GM18909 (cell line): ENCODE measurements around the gene AP3B1.

Experiments
- ATAC-seq: cut with Tn5 transposase; IDR thresholded peaks from one replicate; pipeline ENCODE4 v1.9.1; 2021; ENCODE audit warnings: mild to moderate bottlenecking; ENCODE audit not compliant: unreplicated experiment, poor library complexity

Gene AP3B1

DNA sequence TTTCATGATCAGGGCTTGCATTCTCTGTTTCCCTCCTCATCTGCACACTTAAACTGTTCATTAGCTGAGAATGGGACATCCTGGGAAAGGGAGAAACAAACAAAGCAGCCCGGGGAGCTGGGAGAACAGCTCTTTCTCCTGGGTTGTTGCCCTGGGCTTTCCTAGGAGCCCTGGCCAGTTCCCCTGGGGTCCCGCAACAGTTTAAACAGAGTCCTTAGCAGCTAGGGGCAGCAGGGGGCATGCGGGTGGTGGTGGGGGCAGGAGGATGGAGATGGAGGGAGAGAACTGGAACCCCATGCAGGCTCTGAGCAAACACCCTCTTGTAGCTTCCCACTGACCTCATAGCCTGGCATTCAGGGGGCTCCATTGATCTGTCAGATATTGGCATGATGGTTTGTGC, 309.3 kb downstream of the AP3B1 start:
- ATAC-seq: no peak

DNA sequence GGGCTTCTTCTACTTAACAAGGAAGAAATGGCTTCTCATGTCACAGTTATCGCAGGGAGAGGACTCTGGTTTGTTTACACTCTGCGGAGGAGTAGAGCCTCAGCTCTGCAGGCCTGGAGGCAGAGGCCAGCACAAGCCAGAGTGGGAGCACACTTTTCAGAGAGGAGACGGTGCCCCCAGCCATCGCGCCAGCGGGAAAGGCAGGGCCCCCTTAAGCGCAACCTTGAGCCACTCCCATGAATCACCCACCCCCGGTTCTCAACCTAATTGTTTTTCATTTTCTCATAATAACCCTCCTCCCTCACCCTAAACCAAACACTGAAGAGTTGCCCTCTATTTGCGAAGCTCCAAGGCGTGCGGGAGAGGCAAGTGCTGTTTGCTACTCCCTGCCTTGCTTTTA, 309.9 kb downstream of the AP3B1 start:
- no peak for ATAC-seq

DNA sequence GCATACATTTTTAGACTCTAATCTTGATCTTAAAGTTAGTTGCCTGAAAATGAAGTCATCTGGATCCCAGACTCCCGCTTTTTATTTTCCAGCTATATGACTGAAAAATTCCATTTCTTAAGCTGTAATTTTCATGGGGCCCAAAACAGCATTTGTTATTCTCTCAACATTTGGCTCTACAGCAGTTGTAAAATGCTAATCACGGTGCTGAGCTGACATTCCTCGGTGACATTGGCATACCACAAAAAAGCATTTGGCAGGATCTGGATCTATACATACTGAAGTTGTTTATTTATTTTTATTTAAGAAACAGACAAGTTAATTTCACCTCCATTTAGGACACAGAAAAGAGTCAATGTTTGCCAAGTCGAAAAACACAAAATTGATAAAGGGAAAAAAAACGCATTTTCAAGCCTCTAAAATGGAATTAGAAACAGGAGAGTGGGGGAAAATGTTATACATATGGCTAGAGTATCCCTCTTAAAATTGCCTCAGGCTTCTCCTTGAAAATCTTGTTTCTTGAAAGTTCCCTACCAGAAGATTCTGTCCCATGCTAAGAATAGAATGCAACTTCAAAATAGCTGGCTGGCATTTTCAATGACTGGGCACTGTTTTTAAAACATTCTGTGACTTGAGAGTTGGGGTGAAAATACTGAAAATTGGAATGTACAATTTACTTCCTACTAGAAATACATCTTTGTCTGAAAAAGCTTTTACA, 310.9 kb downstream of the AP3B1 start:
- no peak for ATAC-seq

DNA sequence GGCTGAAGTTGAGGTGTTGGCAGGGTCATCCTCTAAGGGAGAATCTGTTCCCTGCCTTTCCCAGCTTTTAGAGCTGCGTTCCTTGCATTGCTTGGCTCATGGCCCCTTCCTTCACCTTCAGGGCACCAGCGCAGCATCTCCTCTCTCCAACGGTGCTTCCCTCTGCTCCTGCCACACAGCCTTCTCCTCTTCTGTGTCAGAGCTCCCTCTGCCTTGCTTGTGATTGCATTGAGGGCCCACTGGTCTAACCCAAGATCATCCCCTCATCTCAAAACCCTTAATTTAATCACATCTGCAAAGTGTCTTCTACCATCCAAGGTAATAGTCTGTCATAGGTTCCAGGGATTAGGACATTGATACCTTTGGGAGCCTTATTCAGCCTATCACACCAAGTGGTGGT, 312.7 kb downstream of the AP3B1 start:
- no peak for ATAC-seq

DNA sequence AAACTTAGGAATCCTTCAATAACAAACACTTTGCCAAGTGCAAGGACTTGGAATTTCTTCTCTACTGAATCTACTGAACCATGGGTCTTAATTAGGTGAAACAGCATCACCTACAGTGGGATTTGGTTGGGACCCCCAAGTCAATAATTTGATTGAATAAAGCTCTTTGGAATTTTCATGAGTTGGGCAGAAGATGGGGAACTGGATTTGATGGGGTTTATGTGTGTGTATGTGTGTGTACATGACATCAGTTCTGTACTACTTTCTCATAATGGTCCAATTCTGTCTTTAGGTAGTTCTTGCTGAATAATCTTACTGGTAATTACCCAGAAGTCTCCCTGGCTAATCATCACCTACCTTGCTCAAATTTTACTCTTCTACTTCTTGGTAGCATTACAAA, 319.9 kb downstream of the AP3B1 start:
- ATAC-seq: no peak

DNA sequence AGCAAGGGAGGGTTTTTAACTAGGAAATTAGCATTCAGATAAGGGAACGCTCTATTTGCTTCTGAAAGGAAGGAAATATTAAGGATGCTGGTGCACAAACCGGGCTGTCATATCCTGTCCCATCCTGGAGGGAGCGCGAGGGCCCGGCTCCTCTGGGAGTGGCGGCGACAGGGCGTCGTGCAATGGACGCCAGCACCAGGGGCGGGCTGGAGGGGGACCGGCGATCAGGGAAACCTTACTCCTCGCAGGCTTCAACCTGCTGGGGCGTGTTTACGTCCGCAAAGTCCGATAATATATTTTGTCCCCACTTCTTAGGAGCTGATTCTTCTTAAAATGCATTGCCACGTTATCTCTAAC, 321.3 kb downstream of the AP3B1 start:
- ATAC-seq: no peak

DNA sequence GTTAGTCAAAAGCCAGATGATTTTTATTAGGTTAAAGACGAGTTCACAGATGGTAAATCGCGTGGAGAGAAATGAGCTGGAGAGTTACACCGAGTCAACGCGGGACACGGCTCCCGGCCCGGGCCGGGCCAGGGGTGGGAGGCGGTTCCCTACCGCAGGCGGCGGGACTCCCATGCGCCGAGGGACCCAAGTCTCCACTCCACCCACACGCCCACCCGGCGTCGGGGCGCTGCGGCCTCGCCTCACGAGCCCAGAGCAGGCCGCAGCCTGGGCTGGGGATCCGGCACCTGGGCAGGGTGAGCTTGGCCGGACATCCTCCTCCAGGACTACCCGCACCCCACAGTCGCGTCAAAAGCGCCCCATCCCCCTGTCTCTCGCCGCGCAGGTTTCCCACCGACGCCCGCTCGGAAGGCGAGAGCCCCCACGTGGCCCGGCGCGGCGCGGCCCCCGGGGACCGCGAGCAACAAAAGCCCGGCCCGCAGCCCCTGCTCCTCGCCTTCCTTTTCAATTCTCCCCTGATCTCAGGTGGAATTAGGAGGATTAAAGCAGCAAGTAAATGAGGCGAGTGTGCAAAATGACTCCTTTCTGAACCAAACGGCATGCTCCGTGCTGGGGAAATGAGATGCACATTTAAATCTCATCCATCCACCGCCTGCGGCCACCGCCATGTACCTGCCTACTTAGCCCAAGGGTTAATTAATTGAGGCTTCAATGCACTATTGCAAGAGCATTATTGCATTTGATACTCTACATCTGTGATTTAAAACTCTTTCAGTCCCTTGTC, 321.8 kb downstream of the AP3B1 start:
- peak; percentile 60 for ATAC-seq

DNA sequence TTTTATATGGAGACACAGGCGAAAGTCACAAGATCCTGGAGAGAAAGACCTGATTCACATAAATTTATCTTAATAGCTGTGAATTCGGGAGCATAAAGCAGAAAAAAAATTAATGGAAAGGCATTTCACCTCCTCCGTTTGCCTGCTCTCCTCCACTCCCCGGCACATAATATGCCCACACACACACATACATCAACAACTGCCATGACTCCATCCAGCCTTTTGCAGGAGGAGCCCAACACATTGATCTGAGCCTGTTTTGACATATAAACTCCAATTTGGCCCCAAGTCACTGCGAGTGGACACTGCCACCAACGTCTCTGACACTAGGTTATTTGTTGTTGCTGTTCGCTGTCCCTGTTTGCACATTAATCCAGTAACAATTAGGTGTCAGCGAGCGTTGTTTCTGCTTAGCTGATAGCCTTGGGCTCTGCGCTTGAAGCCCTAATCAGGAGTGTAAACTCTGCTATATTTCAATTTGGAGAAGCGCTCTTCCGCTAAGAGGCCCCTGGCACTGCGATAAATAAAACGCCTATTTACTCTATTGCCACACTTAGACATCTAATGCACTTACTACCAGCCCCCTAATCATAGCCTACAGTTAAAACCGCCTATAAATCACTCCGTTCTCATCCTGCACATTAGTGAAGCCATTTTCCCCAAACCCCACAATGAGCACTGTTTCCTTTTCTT, 322.6 kb downstream of the AP3B1 start:
- no peak for ATAC-seq

DNA sequence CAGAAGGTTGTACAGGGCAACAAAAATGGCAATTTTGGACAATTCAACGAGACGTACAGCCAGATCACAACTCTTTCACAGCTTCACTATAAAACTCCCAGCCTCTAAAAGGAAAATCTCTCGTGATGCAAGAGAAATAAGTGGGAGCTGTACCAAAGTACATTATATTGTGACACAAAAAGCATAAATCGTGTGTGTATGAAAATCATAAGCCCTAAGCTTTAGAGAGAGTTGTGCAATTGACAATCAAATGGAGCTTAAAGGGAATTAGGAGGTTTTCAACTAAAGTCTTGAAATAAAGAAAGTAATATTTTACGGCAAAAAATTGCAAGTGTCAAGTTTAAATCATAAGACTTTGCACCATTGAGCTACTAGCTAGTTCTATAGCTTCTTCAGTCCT, 323.6 kb downstream of the AP3B1 start:
- no peak for ATAC-seq

DNA sequence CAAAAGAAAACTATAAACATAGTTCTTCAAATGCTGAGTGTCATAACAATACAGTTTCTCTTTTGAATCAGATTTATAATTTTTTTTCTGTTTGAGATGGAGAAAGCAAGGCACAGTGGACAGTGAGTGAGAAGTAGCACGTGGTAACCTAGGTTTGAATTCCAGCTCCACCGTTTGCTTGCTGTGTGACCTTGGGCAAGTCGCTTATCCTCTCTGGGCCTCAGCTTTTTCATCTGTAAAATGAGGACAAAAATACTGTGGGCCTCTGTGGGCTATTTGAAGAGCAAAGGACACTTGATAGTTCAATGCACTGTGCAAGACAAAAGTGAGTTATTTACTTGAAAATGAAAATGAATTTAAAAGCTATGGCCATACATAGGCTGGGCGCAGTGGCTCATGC, 330.7 kb downstream of the AP3B1 start:
- no peak for ATAC-seq

DNA sequence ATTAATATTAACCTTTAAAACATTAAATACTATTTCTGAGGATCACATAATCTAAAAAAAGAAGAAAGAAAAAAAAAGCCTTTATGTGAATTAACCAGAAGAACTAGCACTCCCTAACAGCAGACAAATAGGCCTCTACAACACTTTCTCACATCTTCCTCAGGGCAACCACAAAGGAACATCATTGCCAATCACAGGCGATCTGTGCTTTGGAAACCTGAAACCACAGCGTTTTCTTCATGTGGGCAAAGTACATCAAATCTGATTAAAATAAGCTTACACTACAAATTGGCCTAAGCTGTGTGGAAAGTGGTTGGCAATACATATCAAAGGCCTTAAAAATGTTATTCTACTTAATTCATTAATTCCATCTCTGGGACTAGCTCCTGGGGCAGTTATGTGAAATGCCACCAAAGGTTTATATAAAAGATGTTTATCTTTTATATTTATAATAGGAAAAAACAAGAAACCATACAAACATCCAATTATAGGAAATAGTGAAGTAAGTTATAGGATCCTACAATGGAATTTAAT, 333.6 kb downstream of the AP3B1 start:
- ATAC-seq: no peak

DNA sequence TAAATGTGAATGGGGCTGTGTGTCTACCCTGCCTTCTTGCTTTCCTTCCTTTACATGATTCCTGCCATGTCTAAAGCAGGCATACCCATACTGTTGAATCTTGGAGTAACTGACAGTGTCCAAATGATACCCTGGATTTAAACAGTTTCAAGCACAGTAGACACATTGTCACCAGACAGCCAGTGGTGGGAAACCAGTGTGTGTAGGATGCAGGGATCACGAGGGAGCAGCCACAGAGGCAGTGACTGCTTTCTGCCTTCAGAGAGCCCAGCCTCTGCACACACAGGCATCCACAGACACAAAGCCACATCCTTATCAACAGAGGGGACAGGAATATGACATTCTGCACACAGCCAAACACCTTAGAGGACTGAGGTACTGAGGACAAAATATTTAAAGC, 334.2 kb downstream of the AP3B1 start:
- ATAC-seq: no peak

DNA sequence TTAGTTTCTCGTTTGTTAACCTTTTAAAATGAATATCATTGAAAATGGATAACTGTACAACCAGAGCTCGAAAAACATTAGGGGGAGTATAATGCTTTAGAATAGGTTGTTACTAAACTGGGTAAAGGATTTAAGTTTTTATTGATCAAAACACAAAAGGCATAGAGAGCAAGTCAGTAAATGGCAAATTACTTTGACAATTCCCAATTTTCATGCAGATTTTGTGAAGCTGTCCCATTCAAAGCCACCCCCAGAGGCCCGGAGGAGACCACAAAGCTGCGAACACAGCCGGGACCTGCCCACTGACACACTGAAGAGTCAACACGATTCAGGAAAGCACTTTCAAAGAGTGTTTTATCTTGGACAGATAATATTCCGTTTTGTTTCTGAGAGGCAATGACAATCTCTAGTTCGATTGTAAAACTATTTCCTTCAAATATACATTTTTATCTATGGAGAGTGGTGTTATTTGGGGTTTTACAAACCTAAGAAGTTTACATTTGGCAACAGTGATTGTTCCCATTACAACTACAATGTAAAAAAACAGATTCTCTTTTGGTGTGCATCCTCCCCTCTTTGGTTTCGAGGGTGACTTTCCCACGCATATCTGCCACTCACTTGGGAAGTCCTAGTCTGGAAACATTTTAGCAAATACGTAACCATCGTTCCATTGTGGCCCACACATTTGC, 335.7 kb downstream of the AP3B1 start:
- ATAC-seq: no peak

DNA sequence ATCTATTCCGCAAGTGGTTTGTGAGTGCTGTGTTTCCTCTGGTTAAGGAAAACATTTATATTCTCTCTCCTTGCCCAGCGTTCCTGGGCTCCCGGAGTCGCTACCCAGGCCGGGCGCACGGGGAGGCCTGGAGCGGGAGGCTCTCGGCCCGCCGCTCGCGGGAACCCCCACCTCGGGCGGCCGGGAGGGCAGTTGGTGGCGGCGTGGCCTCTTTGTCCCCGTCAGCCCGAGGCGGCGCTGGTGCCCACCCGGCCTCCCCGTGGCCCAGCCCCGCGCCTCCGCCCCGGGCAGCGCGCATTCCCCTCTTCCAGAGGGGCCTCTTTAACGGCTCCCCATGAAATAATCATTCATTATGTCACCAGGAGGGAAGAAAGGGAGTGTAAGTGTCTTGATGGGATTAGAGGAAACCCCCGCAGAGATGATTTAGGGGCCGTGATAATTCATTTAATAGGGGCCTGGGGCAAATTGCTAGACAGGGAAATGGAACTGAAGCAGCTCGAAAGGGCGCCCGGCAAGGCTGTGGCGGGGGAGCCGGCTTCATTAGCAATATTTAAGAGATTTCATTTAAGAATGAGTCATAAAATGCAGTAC, 336.5 kb downstream of the AP3B1 start:
- ATAC-seq: no peak

DNA sequence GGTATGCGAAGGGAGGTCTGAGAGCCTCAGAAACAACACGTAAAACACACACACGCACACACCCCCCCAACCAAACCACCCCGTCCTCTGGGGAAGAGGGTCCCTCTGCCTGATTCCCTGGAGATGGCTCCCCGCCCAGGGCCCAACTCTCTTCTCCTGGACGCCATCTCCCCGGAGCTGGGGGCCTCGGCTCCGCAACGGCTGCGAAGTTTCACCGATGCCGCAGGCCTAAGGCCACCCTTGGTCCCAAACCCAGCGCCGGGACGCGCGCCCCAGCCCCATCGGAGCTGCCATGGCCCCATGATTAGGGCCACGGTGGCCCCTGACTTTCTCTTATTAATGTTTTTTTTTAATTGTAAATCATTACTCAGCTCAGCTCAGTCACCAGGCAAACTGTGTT, 337.0 kb downstream of the AP3B1 start:
- ATAC-seq: no peak

DNA sequence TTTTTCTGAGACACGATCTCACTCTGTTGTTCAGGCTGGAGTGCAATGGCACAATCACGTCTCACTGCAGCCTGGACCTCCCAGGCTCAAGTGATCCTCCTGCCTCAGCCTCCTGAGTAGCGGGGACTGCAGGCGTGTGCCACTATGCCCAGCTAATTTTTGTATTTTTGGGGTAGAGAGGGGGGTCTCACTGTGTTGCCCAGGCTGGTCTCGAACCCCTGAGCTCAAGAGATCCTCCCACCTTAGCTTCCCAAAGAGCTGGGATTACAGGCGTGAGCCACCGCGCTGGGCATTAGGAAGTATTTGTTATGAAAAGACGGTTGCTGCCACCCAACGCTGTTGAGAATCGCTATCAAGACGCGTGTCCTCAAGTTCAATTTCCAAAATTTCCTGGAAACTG, 337.4 kb downstream of the AP3B1 start:
- no peak for ATAC-seq

DNA sequence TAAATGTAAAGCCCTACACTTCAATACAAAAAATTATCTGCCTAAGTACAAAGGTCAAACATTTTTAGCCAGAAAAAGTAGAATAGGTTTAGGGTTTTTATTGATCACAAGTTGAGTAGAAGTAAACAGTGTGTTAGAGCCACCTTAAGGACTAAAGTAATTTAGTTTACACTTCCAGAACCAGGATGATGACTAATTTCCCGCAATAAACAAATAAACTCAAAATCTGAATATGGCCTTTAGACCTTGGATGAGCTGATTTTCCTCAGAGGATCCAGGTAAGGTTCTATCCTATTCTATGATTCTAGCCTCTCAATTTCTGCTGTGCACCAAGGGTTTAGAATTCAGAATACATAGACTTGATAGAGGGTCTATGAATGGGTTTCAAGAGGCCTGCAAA, 338.9 kb downstream of the AP3B1 start:
- no peak for ATAC-seq

DNA sequence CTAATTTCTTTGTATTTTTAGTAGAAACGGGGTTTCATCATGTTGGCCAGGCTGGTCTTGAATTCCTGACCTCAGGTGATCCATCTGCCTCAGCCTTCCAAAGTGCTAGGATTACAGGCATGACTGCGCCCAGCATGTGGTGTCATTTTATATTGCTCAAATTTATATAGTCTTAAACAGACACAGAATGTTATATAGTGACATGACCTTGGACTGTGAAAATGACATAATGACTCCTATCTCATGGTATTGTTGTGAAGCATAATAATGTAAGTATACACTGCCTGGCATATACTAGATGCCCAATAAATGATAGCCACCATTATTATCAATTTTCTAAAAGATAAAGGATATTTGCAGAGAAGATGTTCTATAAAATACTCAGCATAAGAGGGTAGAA, 341.1 kb downstream of the AP3B1 start:
- ATAC-seq: no peak

DNA sequence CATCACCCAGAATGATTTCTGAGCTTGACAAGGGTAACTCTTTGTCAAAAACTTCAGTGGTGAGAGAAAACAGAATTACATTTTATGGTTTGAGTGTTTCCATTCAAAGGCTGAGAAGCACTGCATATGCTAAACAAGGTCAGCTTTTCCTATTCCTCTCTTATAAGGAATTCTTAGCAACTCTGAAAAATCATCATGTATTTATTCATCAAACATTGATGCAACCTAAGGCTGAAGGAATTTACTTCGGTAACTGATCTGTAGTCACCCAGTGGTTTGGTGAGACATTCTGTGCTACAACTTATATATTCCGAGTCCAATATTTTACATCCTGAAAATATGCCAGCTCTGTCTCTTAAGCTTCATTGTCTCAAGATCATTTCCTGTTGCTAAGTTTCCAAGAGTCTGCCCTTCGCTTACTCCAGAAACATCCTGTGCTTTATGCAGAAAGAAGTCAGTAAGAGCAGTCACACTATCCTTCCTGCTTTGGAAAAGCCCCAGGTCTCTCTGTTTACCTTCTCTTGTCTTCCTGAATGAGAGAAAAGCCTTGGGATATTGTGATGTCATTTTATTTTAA, 341.8 kb downstream of the AP3B1 start:
- no peak for ATAC-seq
